Spinal cord (tissue), 10 donors: Measurements from ENCODE around the gene RNASEH2C. TPM values are rescaled to one million over a fixed set of nuclear protein-coding genes. Genes with fewer than 3 reads are reported as not detected.
"Not testable (repeated sequence)": the region's sequence is repeated elsewhere in the genome, so short reads cannot be mapped to it uniquely, and the experiment has no call there.

Experiments
- DNase-seq, 6 donors: peaks; one replicate each; pipeline versions ENCODE4 v3.0.0 to v3.0.0-alpha.2; 2013 to 2015; ENCODE audit warnings: low spot score in 6 of 6, low read depth in 4 of 6
- H3K27ac ChIP-seq: one replicate; pipeline ENCODE4 v1.5.1; 2013; ENCODE audit warnings: low read depth, low read length, control low read depth
- H3K27me3 ChIP-seq: one replicate; pipeline ENCODE4 v1.6.1; 2013; ENCODE audit warnings: low read length; ENCODE audit not compliant: control insufficient read depth, insufficient read depth
- H3K36me3 ChIP-seq: one replicate; pipeline ENCODE4 v1.6.1; 2013; ENCODE audit warnings: low read length; ENCODE audit not compliant: control insufficient read depth, insufficient read depth
- H3K4me1 ChIP-seq: one replicate; pipeline ENCODE4 v1.6.1; 2013; ENCODE audit warnings: low read length; ENCODE audit not compliant: control insufficient read depth, insufficient read depth
- H3K4me3 ChIP-seq: one replicate; pipeline ENCODE4 v1.5.1; 2013; ENCODE audit warnings: low read depth, low read length, control low read depth
- H3K9me3 ChIP-seq: one replicate; pipeline ENCODE4 v1.6.1; 2013; ENCODE audit warnings: low read length; ENCODE audit not compliant: control insufficient read depth, insufficient read depth
- WGBS: methylation state at CpG from one replicate; pipeline ENCODE4 v1.1.5; 2013; ENCODE audit warnings: missing lambda C conversion rate; ENCODE audit not compliant: insufficient coverage; 5-methylcytosine and 5-hydroxymethylcytosine counted together
- polyA plus RNA-seq, 2 donors: library from polyadenylated mRNA; unstranded; fragments of 120-200 nt; gene quantifications; one replicate each; pipeline ENCODE4 v1.2.1, GENCODE V29; 2013; ENCODE audit not compliant: insufficient read length in 2 of 2
- total RNA-seq, 2 donors: library from RNA; depleted of rRNA in 1 of 2; stranded (reverse); fragments of 120-200 nt in 1 of 2; fragments of >200 nt in 1 of 2; gene quantifications; one replicate each; pipeline versions ENCODE4 v1.2.3 to v1.2.4, GENCODE V29; 2013 to 2014
- donor health status: healthy.

RNASEH2C gene
- total and polyA plus RNA-seq, 4 donors: 11.8 to 56.5 (median 50.3) TPM

GRCh38 chr11:65744026-65744698 lies 23.6 kb upstream of the RNASEH2C start:
- H3K27ac ChIP-seq: no peak overlapping the region
- 81% methylated on average over 18 of the region's 18 CpGs for WGBS
- no peaks in the 10 kb centered on the region for H3K9me3 ChIP-seq
- no peaks in the 10 kb centered on the region for H3K4me1 ChIP-seq
- no peak overlapping the region for H3K4me3 ChIP-seq
- H3K27me3 ChIP-seq: peaks cover under 1% of the 10 kb centered on the region
- peaks cover 5% of the 10 kb centered on the region for H3K36me3 ChIP-seq
- DNase-seq: no peak

DNA sequence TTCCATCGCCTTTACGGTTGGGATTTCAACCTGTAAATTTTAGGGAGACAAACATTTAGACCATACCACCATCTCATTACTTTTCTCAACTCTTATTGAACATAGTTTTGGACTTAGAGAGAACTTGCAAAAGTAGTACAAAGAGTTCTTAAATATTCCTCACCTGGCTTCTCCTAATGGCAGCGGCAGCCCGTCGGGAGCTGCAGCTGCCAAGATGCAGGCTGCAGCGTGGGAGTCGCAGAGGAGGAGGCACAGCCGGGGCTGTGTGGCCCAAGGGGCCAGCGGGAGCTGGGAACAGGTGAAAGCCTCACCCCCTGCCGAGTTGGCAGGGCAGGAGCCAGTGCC lies 23.1 kb upstream of the RNASEH2C start:
- Histone ChIP-seq H3K36me3 (peaks cover 5% of the 10 kb centered on the region), H3K27me3 (peaks cover 3% of the 10 kb centered on the region), H3K4me1 (no peaks in the 10 kb centered on the region), H3K9me3 (no peaks in the 10 kb centered on the region), H3K27ac (no peak overlapping the region), H3K4me3 (no peak overlapping the region)
- DNase-seq: no peak
- 77% methylated on average over 8 of the region's 10 CpGs for WGBS

- no peak for DNase-seq
- Histone ChIP-seq H3K9me3 (no peaks in the 10 kb centered on the region), H3K4me1 (no peaks in the 10 kb centered on the region), H3K27ac (no peak overlapping the region), H3K4me3 (no peak overlapping the region), H3K27me3 (peaks cover 3% of the 10 kb centered on the region), H3K36me3 (peaks cover 5% of the 10 kb centered on the region)
- no CpG with 5 or more reads among the region's 1 CpG for WGBS
Measured at GRCh38 chr11:65742353-65742752, 21.8 kb upstream of the RNASEH2C start.

- Histone ChIP-seq H3K4me3 (no peak overlapping the region), H3K4me1 (no peaks in the 10 kb centered on the region), H3K36me3 (peaks cover 5% of the 10 kb centered on the region), H3K27ac (no peak overlapping the region), H3K27me3 (peaks cover 3% of the 10 kb centered on the region), H3K9me3 (no peaks in the 10 kb centered on the region)
- WGBS: 75% methylated on average over 8 of the region's 8 CpGs
- DNase-seq: no peak
Measured at GRCh38 chr11:65741185-65741584, 20.6 kb upstream of the RNASEH2C start.

GRCh38 chr11:65739022-65739421 lies 18.4 kb upstream of the RNASEH2C start:
- no peak overlapping the region for H3K27ac ChIP-seq
- no peaks in the 10 kb centered on the region for H3K4me1 ChIP-seq
- peaks cover 4% of the 10 kb centered on the region for H3K36me3 ChIP-seq
- no CpG with 5 or more reads among the region's 2 CpGs for WGBS
- peaks cover 3% of the 10 kb centered on the region for H3K27me3 ChIP-seq
- no peaks in the 10 kb centered on the region for H3K9me3 ChIP-seq
- DNase-seq: no peak
- H3K4me3 ChIP-seq: no peak overlapping the region

DNA sequence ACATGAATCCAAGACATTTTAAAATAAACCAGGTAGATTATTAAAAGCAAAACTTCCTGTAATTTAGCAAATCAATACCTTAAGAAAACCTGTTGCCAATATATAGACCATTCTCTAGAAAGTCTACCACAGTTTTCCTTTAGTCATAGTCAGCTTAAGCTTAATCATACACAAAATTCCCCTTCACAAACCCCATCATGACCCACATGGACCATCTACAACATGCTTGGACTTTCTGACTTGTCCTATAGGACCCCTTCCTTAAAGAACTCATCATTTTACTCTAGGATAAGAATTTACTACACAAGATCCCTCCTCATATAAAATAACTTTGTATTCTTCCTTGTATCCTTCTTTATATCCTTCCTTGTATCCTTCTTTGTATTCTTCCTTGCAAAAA lies 16.2 kb upstream of the RNASEH2C start:
- Histone ChIP-seq H3K27me3 (peaks cover 3% of the 10 kb centered on the region), H3K36me3 (no peaks in the 10 kb centered on the region), H3K4me1 (no peaks in the 10 kb centered on the region), H3K27ac (no peak overlapping the region), H3K9me3 (no peaks in the 10 kb centered on the region), H3K4me3 (no peak overlapping the region)
- no peak for DNase-seq

GRCh38 chr11:65735111-65735510 lies 14.5 kb upstream of the RNASEH2C start:
- DNase-seq, H3K4me3 ChIP-seq, H3K4me1 ChIP-seq, H3K27ac ChIP-seq, H3K27me3 ChIP-seq, H3K36me3 ChIP-seq, H3K9me3 ChIP-seq: not testable (repeated sequence)
- 86% methylated on average over 4 of the region's 4 CpGs for WGBS

DNA sequence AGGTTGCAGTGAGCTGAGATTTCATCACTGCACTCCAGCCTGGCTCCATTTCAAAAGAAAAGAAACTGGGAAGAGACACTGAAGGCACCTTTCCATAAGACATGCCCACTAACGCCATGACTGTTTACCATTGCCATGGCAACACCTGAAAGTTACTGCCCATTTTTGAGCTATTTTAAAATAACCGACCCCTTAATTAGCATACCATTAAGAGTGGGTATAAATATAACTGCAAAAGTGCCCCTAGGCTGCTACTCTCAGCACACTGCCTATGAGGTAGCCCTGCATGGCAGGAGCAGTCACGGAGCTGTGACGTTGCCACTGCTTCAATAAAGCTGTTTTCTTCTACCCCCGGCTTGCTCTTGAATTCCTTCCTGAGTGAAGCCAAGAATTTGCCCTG lies 9.9 kb upstream of the RNASEH2C start:
- peaks cover 11% of the 10 kb centered on the region for H3K36me3 ChIP-seq
- H3K27ac ChIP-seq: no peak overlapping the region
- no peaks in the 10 kb centered on the region for H3K27me3 ChIP-seq
- H3K4me3 ChIP-seq: no peak overlapping the region
- 56% methylated on average over 2 of the region's 5 CpGs for WGBS
- no peak for DNase-seq
- H3K9me3 ChIP-seq: no peaks in the 10 kb centered on the region
- no peaks in the 10 kb centered on the region for H3K4me1 ChIP-seq

- Histone ChIP-seq H3K27me3 (no peaks in the 10 kb centered on the region), H3K9me3 (no peaks in the 10 kb centered on the region), H3K27ac (no peak overlapping the region), H3K4me3 (no peak overlapping the region), H3K4me1 (no peaks in the 10 kb centered on the region), H3K36me3 (peaks cover 11% of the 10 kb centered on the region)
- whole genome bisulfite sequencing: 89% methylated on average over 13 of the region's 15 CpGs
- DNase-seq: no peak
Measured at GRCh38 chr11:65727865-65728264, 7.3 kb upstream of the RNASEH2C start.

DNA sequence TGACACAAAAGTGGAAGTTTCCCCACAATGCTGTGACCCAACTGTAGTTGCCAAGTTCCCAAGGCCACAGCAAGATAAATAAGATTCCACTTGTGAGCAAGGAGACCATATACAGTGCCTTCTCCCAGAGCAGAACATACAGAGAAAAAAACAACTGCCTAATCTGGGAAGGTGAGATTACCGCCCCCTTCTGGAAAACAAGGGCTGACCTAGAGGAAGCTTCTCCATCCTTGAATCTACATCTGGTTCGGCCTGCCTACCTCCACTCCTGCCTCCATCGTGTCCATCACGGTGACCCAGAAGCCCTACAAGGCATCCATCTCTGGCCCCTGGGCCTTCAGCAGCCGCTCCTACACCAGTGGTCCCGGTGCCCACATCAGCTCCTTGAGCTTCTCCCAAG lies 6.1 kb upstream of the RNASEH2C start:
- WGBS: 52% methylated on average over 4 of the region's 6 CpGs
- no peak overlapping the region for H3K27ac ChIP-seq
- DNase-seq: no peak
- H3K36me3 ChIP-seq: peaks cover 11% of the 10 kb centered on the region
- no peak overlapping the region for H3K4me3 ChIP-seq
- H3K9me3 ChIP-seq: no peaks in the 10 kb centered on the region
- H3K27me3 ChIP-seq: no peaks in the 10 kb centered on the region
- no peaks in the 10 kb centered on the region for H3K4me1 ChIP-seq
